ENCODE measurements around the gene NEURL1B. TPM values are rescaled to one million over a fixed set of nuclear protein-coding genes. Genes with fewer than 3 reads are reported as not detected.
A peak's percentile ranks its signal among the peaks of the same experiment; 100 is the strongest.

Gene NEURL1B
- 2.2 and 2.8 TPM in 2 replicates for polyA plus RNA-seq (2012; rRNA removed)
- 1.8 and 2.8 TPM in 2 replicates for polyA plus RNA-seq (2012; cell fraction: cytosol; rRNA removed)
- 6.2 and 7.7 TPM in 2 replicates for polyA plus RNA-seq (2012; cell fraction: nucleus; rRNA removed)

GRCh38 chr5:172640822-172641358 is at the start of gene NEURL1B:
NEURL1B (plus strand) TSS chr5:172641263; CDS start chr5:172641407, 144 bp downstream.
- peak within 1 kb of the TSS; percentile 89 to 91 for H3K4me3 ChIP-seq (ENCODE audit: low read depth in 2 of 2, low read length in 1 of 2)
- peak within 1 kb of the TSS; percentile 80 for H3K9ac ChIP-seq
- H3K79me2 ChIP-seq (ENCODE audit: insufficient read depth) = peaks cover 10% of the 10 kb centered on the region; the same call in 1 of the 2 replicates
- peak within 1 kb of the TSS; percentile 96 for H3K4me2 ChIP-seq
- H3K9me3 ChIP-seq = no peaks in the 10 kb centered on the region
- ChIA-PET POLR2A (interaction anchor here (2.8 kb wide), 1 partner anchor 19 kb away, joined by 7 read pairs; no protein-coding TSS in a partner anchor), CTCF (interaction anchor here (0.6 to 6.7 kb wide), 14 partner anchors 10 to 1278 kb away, joined by 3 to 71 read pairs (median 3); no protein-coding TSS in a partner anchor)
- peaks cover 5 to 33% of the 10 kb centered on the region in 2 experiments; a peak in 2 of 4 replicates for H3K4me1 ChIP-seq (ENCODE audit: control insufficient read depth in 1 of 2, insufficient read depth in 2 of 2, low read depth in 1 of 2, low read length in 1 of 2)
- H3F3A ChIP-seq (replicated peaks; ENCODE audit: insufficient read depth) = peaks cover 4% of the 10 kb centered on the region
- peak within 1 kb of the TSS; percentile 97 for H2AFZ ChIP-seq (ENCODE audit: low read depth)
- no peaks in the 10 kb centered on the region for H3K9me2 ChIP-seq
- no peaks in the 10 kb centered on the region for H3K27me3 ChIP-seq (ENCODE audit: insufficient read depth)
- H4K20me1 ChIP-seq (ENCODE audit: insufficient read depth) = no peaks in the 10 kb centered on the region
- peak; percentile 100 for TF ChIP-seq FOXM1 (IDR thresholded peaks at IDR 0.05; ENCODE audit: low read depth)
- peak; percentile 36; the same call in 1 of the 2 replicates for TF ChIP-seq POLR2AphosphoS5 (IDR thresholded peaks at IDR 0.05; ENCODE audit: low read depth, low read length)
- peak; percentile 43; the same call in 1 of the 2 replicates for TF ChIP-seq MAX (IDR thresholded peaks at IDR 0.05; ENCODE audit: low read depth)
- TF ChIP-seq MEF2A (IDR thresholded peaks at IDR 0.05; ENCODE audit: borderline replicate concordance, low read depth) = no peak
- TF ChIP-seq CHD2 (IDR thresholded peaks at IDR 0.05; ENCODE audit: low read length, partially characterized antibody) = peak; percentile 8
- TF ChIP-seq SIN3A (IDR thresholded peaks at IDR 0.05; ENCODE audit: borderline replicate concordance, low read depth, low read length) = peak; percentile 60; the same call in 1 of the 2 replicates
- TF ChIP-seq NRF1 (IDR thresholded peaks at IDR 0.05; ENCODE audit: low read depth, low read length) = 0 out of 2 replicates have a peak, but pooled peaks have one; percentile 9
- no peak for TF ChIP-seq CTCF (IDR thresholded peaks at IDR 0.05)
- TF ChIP-seq MXI1 (IDR thresholded peaks at IDR 0.05; ENCODE audit: low read depth, low read length) = 0 out of 2 replicates have a peak, but pooled peaks have one; percentile 26
- DNase-seq = peak; percentile 98
- H3K27ac ChIP-seq (ENCODE audit: low read depth in 2 of 2, low read length in 1 of 2) = peak within 1 kb of the TSS; percentile 31 to 43; a peak in 2 of 4 replicates
- 0% methylated on average over 10 of the region's 54 CpGs for WGBS (ENCODE audit: low lambda C conversion rate)
- no peaks in the 10 kb centered on the region for H3K36me3 ChIP-seq (replicated peaks in 1 of 2; ENCODE audit: control insufficient read depth in 1 of 2, insufficient read depth in 2 of 2, low read length in 1 of 2)

GRCh38 chr5:172591636-172592035 is 49.4 kb upstream of the NEURL1B start:
- no peaks in the 10 kb centered on the region for H3K9me2 ChIP-seq
- POLR2A ChIA-PET = no interaction called here
- no peak overlapping the region for H2AFZ ChIP-seq (ENCODE audit: low read depth)
- no peaks in the 10 kb centered on the region for H3K79me2 ChIP-seq (ENCODE audit: insufficient read depth)
- no peaks in the 10 kb centered on the region for H3F3A ChIP-seq (replicated peaks; ENCODE audit: insufficient read depth)
- 29% methylated on average over 6 of the region's 6 CpGs for WGBS (ENCODE audit: low lambda C conversion rate)
- H3K4me2 ChIP-seq = no peak overlapping the region
- no peak overlapping the region for H3K27ac ChIP-seq (ENCODE audit: low read depth in 2 of 2, low read length in 1 of 2)
- H3K9me3 ChIP-seq = no peaks in the 10 kb centered on the region
- CTCF ChIA-PET = interaction anchor here (1.5 kb wide), 1 partner anchor 10 kb away, joined by 4 read pairs; no protein-coding TSS in a partner anchor
- no peaks in the 10 kb centered on the region for H3K36me3 ChIP-seq (replicated peaks in 1 of 2; ENCODE audit: control insufficient read depth in 1 of 2, insufficient read depth in 2 of 2, low read length in 1 of 2)
- no peak for DNase-seq
- H3K4me3 ChIP-seq (ENCODE audit: low read depth in 2 of 2, low read length in 1 of 2) = no peak overlapping the region
- no peak overlapping the region for H3K9ac ChIP-seq
- H3K4me1 ChIP-seq (ENCODE audit: control insufficient read depth in 1 of 2, insufficient read depth in 2 of 2, low read depth in 1 of 2, low read length in 1 of 2) = no peaks in the 10 kb centered on the region
- no peaks in the 10 kb centered on the region for H4K20me1 ChIP-seq (ENCODE audit: insufficient read depth)
- H3K27me3 ChIP-seq (ENCODE audit: insufficient read depth) = peaks cover 13% of the 10 kb centered on the region; the same call in 1 of the 2 replicates
- no peak for TF ChIP-seq YY1 (IDR thresholded peaks at IDR 0.05; ENCODE audit: low read depth)
- no peak for TF ChIP-seq MAX (IDR thresholded peaks at IDR 0.05; ENCODE audit: low read depth)
- no peak for TF ChIP-seq ELF1 (IDR thresholded peaks at IDR 0.05)
- TF ChIP-seq JUND (IDR thresholded peaks at IDR 0.05) = no peak
- no peak for TF ChIP-seq USF2 (IDR thresholded peaks at IDR 0.05; ENCODE audit: borderline replicate concordance, low read depth, low read length)
- TF ChIP-seq REST (IDR thresholded peaks at IDR 0.05; ENCODE audit: low read depth, low read length) = no peak
- no peak for TF ChIP-seq SMC3 (IDR thresholded peaks at IDR 0.05; ENCODE audit: low read depth, low read length)
- TF ChIP-seq RCOR1 (IDR thresholded peaks at IDR 0.05; ENCODE audit: low read length) = no peak
- TF ChIP-seq NRF1 (IDR thresholded peaks at IDR 0.05; ENCODE audit: low read depth, low read length) = no peak
- TF ChIP-seq POLR2AphosphoS5 (IDR thresholded peaks at IDR 0.05; ENCODE audit: low read depth, low read length) = no peak
- TF ChIP-seq FOXM1 (IDR thresholded peaks at IDR 0.05; ENCODE audit: low read depth) = no peak
- no peak for TF ChIP-seq GATA2 (CRISPR knock-in tag; IDR thresholded peaks at IDR 0.05)
- no peak for TF ChIP-seq GABPA (IDR thresholded peaks at IDR 0.05; ENCODE audit: low read depth)
- no peak for TF ChIP-seq MEF2A (IDR thresholded peaks at IDR 0.05; ENCODE audit: borderline replicate concordance, low read depth)
